HG03108 (cell line): ENCODE data around the gene SRSF1.
"Not testable (repeated sequence)": the region's sequence is repeated elsewhere in the genome, so short reads cannot be mapped to it uniquely, and the experiment has no call there.

ENCODE experiments used
- ATAC-seq: cut with Tn5 transposase; IDR thresholded peaks from one replicate; pipeline ENCODE4 v1.9.1; 2021; ENCODE audit warnings: moderate library complexity; ENCODE audit not compliant: unreplicated experiment

SRSF1 gene

GRCh38 chr17:57966875-57967274 lies 40.2 kb downstream of the SRSF1 start:
- ATAC-seq = no peak

- no peak for ATAC-seq
These were observed 40.8 kb downstream of the SRSF1 start for GRCh38 chr17:57966246-57966645.

- no peak for ATAC-seq
These were observed 41.4 kb downstream of the SRSF1 start for GRCh38 chr17:57965521-57966160.

- ATAC-seq = no peak
These were observed 43.9 kb downstream of the SRSF1 start for GRCh38 chr17:57963149-57963511.

- ATAC-seq = no peak
These were observed 44.5 kb downstream of the SRSF1 start for GRCh38 chr17:57962279-57963148.

GRCh38 chr17:57959929-57960328 lies 47.1 kb downstream of the SRSF1 start:
- ATAC-seq = no peak

GRCh38 chr17:57958391-57958790 lies 48.7 kb downstream of the SRSF1 start:
- ATAC-seq = not testable (repeated sequence)

- ATAC-seq = no peak
These were observed 49.2 kb downstream of the SRSF1 start for GRCh38 chr17:57957886-57958285.

GRCh38 chr17:57957120-57957850 lies 49.8 kb downstream of the SRSF1 start:
- no peak for ATAC-seq

GRCh38 chr17:57956291-57957119 lies 50.5 kb downstream of the SRSF1 start:
- ATAC-seq = peak; percentile 72

- no peak for ATAC-seq
These were observed 51.7 kb downstream of the SRSF1 start, which contains the start of gene CUEDC1 for GRCh38 chr17:57955183-57955931. Gene CUEDC1, minus strand, starts transcription at chr17:57955412. Its CDS starts 69,848 bp downstream, at chr17:57885564.

- ATAC-seq = no peak
These were observed 52.5 kb downstream of the SRSF1 start for GRCh38 chr17:57954397-57955182.

GRCh38 chr17:57953705-57954396 lies 53.2 kb downstream of the SRSF1 start:
- ATAC-seq = no peak
